GM19035 (cell line): ENCODE results near the gene LRRC3C.
"Not testable (repeated sequence)": the region's sequence is repeated elsewhere in the genome, so short reads cannot be mapped to it uniquely, and the experiment has no call there.

Source experiments
- ATAC-seq: cut with Tn5 transposase; IDR thresholded peaks from one replicate; pipeline ENCODE4 v1.9.1; 2021; ENCODE audit not compliant: unreplicated experiment

Gene LRRC3C, protein sequence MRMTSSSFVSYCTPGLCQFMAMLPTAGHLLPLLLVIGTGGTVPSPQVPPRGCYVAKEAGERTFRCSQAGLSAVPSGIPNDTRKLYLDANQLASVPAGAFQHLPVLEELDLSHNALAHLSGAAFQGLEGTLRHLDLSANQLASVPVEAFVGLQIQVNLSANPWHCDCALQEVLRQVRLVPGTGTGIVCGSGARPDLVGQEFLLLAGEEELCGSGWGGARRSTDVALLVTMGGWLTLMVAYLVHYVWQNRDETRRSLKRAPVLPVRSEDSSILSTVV

DNA sequence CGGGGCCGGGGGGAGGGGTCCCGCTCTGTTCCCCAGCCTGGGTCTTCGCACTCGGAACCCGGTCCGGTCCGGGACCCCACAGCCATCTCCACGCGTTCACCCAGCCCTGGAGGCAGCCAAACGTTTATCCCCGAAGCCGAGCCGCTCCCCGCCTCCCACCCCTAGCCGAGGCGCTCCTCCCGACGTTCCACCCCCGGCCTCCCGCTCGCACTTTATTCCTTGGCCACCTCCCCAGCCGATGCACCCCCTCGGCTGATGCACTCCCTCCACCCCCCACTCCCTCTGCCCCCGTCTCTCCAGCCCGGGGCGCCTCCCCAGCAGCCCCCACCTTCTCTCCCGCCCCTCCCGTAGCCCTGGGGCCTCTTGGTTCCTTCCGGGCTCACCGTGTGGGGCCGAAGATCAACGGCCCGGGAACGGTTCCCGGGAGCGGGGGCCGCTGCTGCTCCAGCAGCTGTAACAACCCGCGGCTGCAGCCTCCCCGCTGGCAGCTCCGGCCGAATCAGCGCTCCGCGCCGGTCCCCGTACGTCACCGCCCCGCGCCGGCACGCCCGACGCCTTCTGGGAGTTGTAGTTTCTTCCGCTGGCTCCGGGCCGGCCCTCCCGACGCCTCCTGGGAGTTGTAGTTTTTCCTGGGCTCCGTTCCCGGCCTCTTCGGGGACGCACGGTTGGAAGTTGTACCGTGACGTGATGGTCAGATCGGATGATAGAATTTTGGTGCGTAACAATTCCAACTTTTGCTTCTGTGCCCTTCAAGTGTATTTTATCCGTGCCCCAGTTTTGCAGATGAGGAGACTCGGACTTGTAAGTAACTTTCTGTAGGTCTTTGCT lies at the start of gene LRRC3C, which contains the start of gene ORMDL3:
LRRC3C (plus strand) TSS at position 632 of the 828 bp plus-strand sequence. CDS start 13,792 bp downstream, outside the sequence.
ORMDL3 (minus strand) TSS at position 501 of the 828 bp plus-strand sequence. CDS start 3,398 bp downstream, outside the sequence.
- ATAC-seq = peak; percentile 80

DNA sequence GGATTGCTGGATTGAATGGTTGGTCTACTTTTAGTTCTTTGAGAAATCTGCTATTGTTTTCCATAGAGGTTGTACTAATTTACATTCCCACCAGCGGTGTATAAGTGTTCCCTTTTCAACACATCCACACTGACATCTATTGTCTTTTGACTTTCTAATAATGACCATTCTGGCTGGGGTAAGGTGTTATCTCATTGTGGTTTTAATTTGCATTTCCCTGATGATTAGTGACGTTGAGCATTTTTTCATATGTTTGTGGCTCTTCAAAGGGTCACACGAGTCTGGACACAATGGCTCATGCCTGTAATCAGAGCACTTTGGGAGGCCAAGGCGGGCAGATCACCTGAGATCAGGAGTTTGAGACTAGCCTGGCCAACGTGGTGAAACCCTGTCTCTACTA lies 41.4 kb upstream of the LRRC3C start:
- ATAC-seq = not testable (repeated sequence)

DNA sequence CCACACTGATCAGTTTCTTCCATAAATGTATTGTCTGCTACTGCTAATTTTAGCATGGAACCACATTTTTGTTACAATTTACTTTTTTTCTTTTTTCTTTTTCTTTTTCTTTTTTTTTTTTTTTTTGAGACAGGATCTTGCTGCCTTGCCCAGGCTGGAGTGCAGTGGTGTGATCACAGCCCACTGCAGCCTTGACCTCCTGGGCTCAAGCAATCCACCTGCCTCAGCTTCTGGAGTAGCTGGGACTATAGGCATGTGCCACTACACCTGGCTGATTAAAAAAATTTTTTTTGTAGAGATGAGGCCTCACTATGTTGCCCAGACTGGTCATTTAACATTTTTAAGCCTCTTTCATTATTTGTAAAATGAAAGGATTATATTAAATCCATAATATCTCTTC lies 40.5 kb upstream of the LRRC3C start:
- ATAC-seq = no peak

DNA sequence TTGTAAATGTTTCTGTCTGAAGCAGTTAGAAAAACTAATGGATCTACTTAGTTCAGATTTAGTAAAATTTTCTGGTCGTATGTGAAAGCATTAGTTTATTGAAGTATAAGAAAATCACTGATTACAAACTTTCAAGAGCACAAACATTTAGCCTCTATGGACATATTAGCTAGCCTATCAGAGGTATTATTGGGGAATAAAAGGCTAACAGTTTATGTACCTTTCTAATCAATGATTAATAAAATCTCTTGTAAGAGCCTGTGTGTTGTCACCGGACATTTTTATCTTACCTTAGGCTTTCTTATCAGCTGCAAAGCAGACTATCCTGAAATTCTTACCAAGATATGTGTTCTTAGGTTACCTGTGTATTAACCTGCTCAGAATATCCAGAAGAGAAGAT lies 38.3 kb upstream of the LRRC3C start:
- no peak for ATAC-seq

DNA sequence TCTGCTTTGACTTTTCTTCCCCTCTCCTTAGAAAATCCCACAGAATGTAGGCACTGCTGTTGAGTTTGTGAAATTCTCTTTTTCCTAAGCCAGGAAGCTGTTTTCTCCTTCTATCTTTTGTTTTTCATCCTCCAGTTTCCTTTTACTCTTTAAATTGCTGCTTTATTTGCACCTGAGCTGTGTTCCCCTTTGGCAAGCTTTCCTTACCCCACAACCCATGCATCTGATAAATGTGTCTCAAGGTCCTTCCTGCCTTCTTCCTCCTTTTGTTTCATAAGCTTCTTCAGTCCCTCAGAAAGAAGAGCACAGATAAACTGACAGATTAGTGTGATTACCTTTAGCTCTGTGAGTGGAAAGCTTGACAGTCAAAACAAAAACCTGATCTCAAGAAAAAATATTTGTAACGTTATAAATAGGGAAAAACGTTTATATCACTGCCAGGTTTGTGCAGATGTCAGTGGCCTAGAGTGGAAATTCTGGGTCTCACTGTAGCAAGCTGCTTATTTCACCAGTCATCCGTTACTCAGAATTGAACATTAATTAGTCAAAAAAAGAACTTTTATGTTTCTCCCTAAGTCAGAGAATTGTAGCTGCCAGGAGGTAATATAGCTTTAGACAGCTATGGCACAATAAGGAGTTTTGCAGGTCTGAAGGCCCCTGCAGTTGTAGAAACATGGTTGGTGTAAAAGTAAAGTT lies 32.7 kb upstream of the LRRC3C start:
- no peak for ATAC-seq

DNA sequence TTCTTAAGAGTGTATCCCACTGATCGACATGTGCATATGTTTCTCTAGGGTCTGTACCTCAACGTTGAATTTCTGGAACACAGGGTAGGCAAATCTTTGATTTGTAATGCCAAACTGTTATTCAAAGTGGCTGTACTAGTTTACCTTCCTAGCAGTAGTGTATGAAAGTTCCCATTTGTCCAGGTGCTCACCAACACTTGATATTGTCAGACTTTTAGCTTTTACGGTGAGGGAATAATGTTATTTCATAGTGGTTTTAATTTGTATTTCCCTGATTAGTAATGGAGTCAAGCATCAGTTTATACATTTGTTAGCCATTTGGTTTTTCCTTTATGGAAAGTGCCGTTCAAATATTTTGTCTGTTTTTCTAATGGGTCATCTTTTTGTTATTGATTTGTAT lies 29.4 kb upstream of the LRRC3C start:
- ATAC-seq = no peak

DNA sequence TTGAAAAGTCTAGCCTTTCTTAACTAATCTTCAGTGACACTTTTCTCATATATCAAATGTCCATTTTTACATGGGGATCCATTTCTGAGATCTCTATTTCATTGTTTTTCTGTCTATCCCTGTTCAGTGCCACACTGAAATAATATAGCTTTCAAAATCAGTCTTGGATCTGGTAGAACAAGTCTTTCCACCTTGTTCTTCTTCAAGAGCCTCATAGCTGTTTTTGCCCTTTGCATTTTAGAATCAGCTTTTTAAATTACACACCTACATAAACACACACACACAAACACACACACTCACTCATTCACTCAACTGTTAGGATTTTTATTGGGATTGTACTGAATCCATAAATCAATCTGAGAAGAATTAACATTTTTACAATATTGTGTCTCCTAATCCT lies 28.3 kb upstream of the LRRC3C start:
- ATAC-seq = no peak

DNA sequence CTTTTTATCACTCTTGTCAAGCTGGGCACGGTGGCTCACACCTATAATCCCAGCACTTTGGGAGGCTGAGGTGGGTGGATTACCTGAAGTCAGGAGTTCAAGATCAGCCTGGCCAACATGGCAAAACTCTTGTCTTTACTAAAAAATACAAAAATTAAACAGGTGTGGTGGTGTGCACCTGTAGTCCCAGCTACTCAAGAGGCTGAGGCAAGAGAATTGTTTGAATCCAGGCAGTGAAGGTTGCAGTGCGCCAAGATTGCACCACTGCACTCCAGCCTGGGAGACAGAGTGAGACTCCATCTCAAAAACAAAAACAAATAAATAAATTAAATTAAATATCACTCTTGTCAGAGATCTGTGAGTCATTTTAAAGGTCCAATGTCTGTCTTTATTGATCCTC lies 25.5 kb upstream of the LRRC3C start:
- ATAC-seq = not testable (repeated sequence)

DNA sequence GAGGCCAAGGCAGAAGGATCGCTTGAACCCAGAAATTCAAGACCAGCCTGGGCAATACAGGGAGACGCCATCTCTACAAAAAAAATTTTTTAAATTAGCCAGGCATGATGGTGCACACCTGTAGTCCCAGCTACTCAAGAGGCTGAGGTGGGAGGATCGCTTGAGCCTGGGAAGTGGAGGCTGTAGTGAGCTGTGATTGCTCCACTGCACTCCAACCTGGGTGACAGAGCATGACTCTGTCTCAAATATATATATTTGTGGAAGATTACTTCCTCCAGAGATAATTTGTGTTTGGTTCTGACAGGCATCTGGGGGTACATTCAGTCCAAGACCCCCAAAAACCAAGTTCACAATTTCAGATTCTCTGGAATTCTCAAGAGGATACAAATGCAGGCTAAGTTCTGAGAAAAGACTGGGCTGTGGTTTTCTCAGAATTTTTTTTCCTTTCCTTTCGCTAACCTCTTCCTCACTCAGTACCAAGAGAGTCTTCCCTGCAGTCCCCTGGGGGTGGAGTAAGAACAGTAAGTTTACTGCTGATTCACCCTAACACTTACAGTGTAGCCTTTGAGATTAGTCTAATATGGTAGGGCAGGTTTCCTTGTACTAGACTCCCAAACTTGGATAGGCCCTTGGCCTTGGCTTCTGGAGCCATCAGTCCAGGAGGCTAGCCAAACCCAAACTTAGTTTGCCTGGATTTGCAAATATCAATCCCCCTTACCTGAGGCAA lies 24.2 kb upstream of the LRRC3C start:
- no peak for ATAC-seq

DNA sequence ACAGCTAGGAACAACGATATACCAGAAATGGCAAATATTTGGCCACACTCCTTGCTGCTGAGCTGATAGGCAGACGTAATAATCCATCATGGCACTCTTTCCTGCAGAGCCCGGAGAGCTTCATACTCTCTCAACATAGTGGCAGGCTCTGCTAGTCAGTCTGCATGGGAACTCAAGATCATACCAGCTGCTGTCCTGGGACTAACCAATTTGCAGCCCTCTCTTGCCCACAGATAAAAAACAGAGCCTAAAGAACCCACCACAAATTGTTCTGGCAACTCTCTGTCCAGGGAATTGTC lies 22.6 kb upstream of the LRRC3C start:
- ATAC-seq = no peak

DNA sequence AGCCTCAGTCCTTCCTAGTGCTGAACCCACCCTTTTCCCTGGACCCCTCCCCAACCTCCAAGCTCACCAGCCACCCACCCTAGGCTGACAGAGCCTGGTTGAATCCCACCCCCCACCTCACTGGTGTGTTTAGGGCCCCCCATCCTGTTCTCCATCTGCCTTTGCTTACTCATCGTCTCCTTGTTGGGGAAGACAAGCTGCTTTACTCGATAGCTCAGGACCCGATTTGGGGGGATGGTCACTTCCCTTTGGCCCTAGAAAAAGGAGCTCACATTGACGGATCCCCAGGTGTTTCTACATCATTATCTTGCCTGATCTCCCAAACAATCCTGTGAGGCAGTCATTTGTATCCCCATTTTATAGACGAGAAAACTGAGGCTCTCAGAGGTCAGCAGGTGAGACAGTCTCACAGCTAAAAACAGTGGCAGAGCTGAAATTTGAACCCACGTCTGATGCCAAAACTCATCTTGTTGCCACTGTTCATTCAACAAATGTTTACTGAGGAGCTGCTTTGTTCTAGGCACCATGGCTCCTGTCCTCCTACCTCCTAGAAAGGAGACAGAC lies 18.7 kb upstream of the LRRC3C start:
- ATAC-seq = no peak

DNA sequence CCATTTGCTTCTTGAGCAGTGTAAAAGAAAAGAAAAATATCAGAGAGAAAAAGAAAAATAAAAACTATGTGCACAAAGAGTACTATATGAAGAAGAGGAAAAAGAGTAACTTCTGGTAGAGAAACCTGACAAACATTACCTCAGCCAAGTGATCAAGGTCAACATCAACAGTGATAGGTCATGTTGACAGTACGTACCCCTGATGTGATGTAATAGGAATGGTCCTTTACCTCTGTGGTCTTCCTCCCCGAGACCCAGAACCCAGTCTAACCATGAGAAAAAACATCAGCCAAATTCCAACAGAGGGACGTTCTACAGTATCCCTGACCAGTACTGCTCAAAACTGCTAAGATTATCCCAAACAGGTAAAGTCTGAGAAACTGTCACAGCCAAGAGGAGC lies 13.5 kb upstream of the LRRC3C start:
- ATAC-seq = no peak

DNA sequence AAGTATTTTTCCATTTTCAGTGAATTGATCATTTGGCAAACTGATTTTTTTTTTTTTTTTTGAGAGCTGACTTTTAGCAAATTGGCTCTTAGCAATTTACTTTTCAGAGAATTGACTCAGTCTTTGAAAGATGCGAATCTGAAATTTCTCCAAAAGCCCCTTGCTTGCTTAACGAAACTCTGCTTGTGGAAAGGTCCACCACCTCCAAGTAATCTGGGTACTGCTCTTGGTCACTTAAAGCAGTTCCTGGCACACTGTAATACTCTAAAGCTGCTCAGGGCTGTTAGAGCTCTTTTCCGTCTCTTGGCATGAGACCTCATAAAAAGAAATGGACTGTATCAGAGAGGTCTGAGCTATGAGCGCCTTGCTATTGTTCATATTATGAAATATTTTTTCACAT lies 12.0 kb upstream of the LRRC3C start:
- ATAC-seq = no peak

DNA sequence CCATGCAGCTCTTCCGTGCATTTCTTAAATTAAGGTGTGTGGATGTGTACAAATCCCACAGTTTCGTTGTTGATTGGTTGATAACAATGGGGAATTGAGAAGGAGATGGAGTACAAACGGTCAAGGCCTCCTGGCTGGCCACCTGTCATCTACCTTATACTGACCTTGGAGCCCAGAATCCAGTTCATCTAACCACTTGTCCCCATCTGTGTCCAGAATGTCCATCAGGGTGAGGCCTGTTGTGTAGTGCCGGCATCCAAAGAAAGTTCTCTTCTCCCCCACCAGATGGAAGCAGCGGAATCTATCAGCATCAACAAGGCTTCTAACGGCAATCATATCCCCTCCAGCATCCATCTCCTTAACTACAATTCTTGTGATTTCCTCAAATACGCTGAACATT lies 10.6 kb upstream of the LRRC3C start:
- ATAC-seq = no peak

DNA sequence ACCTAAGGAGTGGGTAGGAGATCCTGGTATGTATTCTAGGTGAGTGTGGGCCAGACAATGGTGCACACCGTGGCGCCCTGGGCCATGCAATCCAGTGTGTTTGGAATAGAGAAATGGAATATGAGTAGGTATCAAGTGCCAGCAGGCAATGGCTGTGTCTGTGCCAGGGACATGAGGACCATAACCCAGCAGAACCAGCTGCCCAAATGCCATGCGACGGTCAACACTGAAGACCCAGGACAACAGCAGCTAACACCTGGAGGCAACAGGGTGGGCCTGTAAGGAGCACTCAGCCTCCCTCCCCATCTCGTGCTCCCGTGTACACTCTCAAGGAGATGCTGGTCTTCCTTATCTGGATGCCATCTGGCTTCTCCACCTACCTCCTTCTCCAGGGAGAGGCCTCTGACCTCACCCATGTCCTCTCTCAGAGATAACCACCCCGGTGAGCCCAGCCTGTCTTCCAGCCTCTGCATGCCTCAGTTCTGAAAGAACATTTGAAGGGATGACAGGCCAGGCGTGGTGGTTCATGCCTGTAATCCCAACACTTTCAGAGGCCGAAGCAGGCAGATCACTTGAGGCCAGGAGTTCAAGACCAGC lies 8.3 kb upstream of the LRRC3C start:
- ATAC-seq = no peak

DNA sequence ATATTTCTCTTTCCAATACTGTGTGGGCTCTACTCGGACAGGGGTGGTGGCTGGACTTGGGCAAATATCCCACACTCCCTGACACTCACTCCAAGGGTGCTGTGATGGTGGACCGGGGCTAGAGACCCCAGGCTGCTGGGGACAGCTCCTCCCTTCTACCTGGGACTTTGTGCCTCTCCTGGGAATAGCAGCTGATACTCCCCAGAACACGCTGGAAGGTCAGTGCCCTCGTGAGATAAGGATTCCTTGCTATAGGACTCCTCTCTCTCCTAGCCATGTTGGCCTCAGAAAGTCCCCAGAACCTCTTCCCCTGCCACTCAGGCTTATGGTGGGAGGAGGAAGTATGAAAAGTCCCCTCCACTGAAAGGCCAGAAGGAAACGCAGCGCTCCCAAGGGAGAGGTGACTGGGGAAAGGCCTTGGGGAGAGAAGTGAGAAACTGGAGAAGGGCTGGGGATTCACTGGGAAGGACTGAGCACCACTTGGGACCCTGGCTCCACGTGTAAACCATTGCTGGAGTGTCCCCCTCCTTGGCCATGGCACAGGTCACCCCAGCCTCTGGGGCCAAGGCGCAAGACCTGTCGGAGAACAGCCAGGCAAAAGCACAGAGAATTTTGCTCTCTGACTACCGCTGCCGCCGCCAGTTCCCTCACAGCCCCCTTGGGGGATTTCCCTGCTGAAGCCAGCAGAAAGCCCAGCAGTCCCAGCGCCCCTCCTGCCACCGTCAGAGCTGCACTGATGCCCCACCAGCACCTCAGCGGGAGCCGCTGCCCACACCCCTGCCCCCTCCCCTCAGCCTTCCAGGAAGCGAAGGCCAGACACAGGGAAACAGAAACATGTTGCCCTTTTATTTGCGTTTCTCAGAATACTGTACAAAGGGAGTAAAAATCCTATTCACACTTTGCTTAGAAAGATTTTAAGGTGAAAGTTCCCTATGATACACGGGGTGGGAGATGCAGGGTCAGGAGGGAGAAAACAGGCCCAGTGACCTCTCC lies 7.0 kb upstream of the LRRC3C start:
- ATAC-seq = no peak

DNA sequence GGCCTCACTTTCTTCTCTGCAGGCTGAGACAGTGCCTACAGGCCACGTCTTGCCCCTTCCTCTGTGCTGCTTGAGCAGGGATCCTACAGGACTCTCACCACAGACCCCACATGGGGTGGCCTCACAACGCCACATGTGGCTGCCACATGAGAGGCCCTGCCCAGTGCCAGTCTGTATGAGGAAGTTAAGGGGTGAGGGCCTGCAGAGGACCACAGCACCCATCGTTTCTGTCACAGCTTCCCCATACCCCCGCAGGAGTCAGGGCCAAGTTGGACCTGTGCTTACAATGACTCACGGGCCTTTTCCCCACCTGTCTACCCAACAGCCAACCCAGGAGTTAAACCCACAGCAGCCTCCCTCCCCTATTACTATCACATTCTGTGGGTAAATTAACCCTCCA lies 6.2 kb upstream of the LRRC3C start:
- ATAC-seq = no peak

DNA sequence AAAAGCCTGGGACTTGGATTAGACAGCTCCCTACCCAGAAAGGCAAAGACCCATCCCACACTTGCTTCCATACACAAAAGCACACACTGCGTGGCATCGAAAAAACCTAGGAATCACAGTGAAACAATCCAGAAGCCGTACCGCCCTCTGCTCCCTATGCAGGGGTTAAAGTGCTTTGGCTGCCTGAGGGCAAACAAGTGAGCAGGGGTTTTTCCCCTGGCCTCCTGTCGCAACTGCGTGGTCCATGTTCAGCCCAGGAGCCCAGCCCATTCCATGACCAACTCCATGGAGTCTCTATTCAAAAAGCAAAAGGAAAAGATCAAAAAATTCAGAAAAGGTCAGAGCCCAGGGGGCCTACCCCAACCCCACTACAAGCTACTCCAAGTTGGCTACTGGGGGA lies 5.5 kb upstream of the LRRC3C start:
- ATAC-seq = no peak

DNA sequence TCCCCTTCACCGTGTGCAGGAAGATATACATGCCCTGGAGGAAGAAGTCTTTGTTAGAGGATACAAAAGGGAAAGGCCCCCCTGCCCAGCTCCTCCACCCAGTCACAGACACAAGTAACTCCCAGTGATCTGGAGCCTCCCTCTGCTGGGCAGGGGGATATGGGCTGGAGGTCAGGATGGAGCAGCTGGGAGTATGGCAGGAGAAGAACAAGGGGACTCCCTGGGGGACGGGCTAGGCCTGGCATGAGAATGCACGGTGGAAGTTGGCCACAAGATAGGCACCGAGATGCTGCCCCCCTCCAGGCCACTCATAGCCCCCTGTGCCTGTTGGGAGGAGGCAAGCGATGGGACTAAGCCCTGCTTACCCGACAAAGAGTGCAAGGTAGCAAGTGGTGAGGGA lies 4.3 kb upstream of the LRRC3C start:
- no peak for ATAC-seq
